BLaER1 (cell line): Measurements from ENCODE around the gene DENND2A.
"Not testable (repeated sequence)": the region's sequence is repeated elsewhere in the genome, so short reads cannot be mapped to it uniquely, and the experiment has no call there.

Experiments
- H3K27ac ChIP-seq: shearing (Covaris generic); formaldehyde crosslinking; 2 replicates; pipeline ENCODE4 v1.8.1; 2022
- H3K27me3 ChIP-seq: shearing (Covaris generic); formaldehyde crosslinking; 2 replicates; pipeline ENCODE4 v1.8.1; 2022
- H3K36me3 ChIP-seq: shearing (Covaris generic); formaldehyde crosslinking; 2 replicates; pipeline ENCODE4 v1.8.1; 2022
- H3K4me1 ChIP-seq: shearing (Covaris generic); formaldehyde crosslinking; 2 replicates; pipeline ENCODE4 v1.8.1; 2022
- H3K4me2 ChIP-seq: shearing (Covaris generic); formaldehyde crosslinking; 2 replicates; pipeline ENCODE4 v1.8.1; 2022
- H3K4me3 ChIP-seq: shearing (Covaris generic); formaldehyde crosslinking; 2 replicates; pipeline ENCODE4 v1.8.1; 2022
- H3K9ac ChIP-seq: shearing (Covaris generic); formaldehyde crosslinking; 2 replicates; pipeline ENCODE4 v1.8.1; 2022
- H3K9me3 ChIP-seq: shearing (Covaris generic); formaldehyde crosslinking; 2 replicates; pipeline ENCODE4 v1.8.1; 2022
- H4K20me1 ChIP-seq: shearing (Covaris generic); formaldehyde crosslinking; 2 replicates; pipeline ENCODE4 v1.8.1; 2022
- Cebpa-rat ChIP-seq: shearing (Covaris generic); IDR thresholded peaks from 2 replicates; pipeline ENCODE4 v1.8.1; 2022

DENND2A gene

GRCh38 chr7:140674356-140674800 lies 33.8 kb upstream of the DENND2A start:
- Histone ChIP-seq H4K20me1 (no peaks in the 10 kb centered on the region), H3K9ac (no peak overlapping the region; the same call in 1 of the 2 replicates), H3K4me2 (peak overlapping the region; percentile 99), H3K27ac (peak overlapping the region; percentile 58; the same call in 1 of the 2 replicates), H3K36me3 (peaks cover 20% of the 10 kb centered on the region), H3K4me1 (peaks cover 56% of the 10 kb centered on the region), H3K4me3 (peak overlapping the region; percentile 91), H3K9me3 (no peaks in the 10 kb centered on the region), H3K27me3 (no peaks in the 10 kb centered on the region)
- no peak for TF ChIP-seq Cebpa-rat

- H3K36me3 ChIP-seq: peaks cover 14% of the 10 kb centered on the region
- no peaks in the 10 kb centered on the region for H3K27me3 ChIP-seq
- no peak for TF ChIP-seq Cebpa-rat
- H4K20me1 ChIP-seq: no peaks in the 10 kb centered on the region
- H3K27ac ChIP-seq: peak overlapping the region; percentile 91
- peak overlapping the region; percentile 89 for H3K9ac ChIP-seq
- peak overlapping the region; percentile 91 for H3K4me3 ChIP-seq
- H3K4me2 ChIP-seq: peak overlapping the region; percentile 99
- no peaks in the 10 kb centered on the region for H3K9me3 ChIP-seq
- peaks cover 56% of the 10 kb centered on the region for H3K4me1 ChIP-seq
Observed at GRCh38 chr7:140673774-140674155, 33.2 kb upstream of the DENND2A start.

- no peaks in the 10 kb centered on the region for H4K20me1 ChIP-seq
- no peak for TF ChIP-seq Cebpa-rat
- peak overlapping the region; percentile 91 for H3K4me3 ChIP-seq
- H3K9ac ChIP-seq: peak overlapping the region; percentile 89
- H3K27me3 ChIP-seq: no peaks in the 10 kb centered on the region
- H3K4me2 ChIP-seq: peak overlapping the region; percentile 99
- H3K36me3 ChIP-seq: peaks cover 8% of the 10 kb centered on the region
- no peaks in the 10 kb centered on the region for H3K9me3 ChIP-seq
- peaks cover 56% of the 10 kb centered on the region for H3K4me1 ChIP-seq
- H3K27ac ChIP-seq: peak overlapping the region; percentile 91
Observed at GRCh38 chr7:140673063-140673773, 32.6 kb upstream of the DENND2A start.

GRCh38 chr7:140672382-140673062 lies 31.9 kb upstream of the DENND2A start, which contains the start of gene ADCK2:
TSS of gene ADCK2 (plus strand) at chr7:140672945. CDS start at chr7:140673331, 386 bp downstream.
- H3K36me3 ChIP-seq: peaks cover 1% of the 10 kb centered on the region
- H3K4me2 ChIP-seq: peak within 1 kb of the TSS; percentile 99
- peak within 1 kb of the TSS; percentile 91 for H3K4me3 ChIP-seq
- peak within 1 kb of the TSS; percentile 89 for H3K9ac ChIP-seq
- H4K20me1 ChIP-seq: no peaks in the 10 kb centered on the region
- H3K4me1 ChIP-seq: peaks cover 56% of the 10 kb centered on the region
- H3K9me3 ChIP-seq: no peaks in the 10 kb centered on the region
- H3K27ac ChIP-seq: peak within 1 kb of the TSS; percentile 91
- TF ChIP-seq Cebpa-rat: no peak
- H3K27me3 ChIP-seq: no peaks in the 10 kb centered on the region

- no peaks in the 10 kb centered on the region for H3K27me3 ChIP-seq
- H3K4me1 ChIP-seq: peaks cover 53% of the 10 kb centered on the region
- H3K36me3 ChIP-seq: no peaks in the 10 kb centered on the region
- no peaks in the 10 kb centered on the region for H3K9me3 ChIP-seq
- H3K27ac ChIP-seq: peak overlapping the region; percentile 25; the same call in 1 of the 2 replicates
- H3K9ac ChIP-seq: no peak overlapping the region
- no peak for TF ChIP-seq Cebpa-rat
- peak overlapping the region; percentile 54 for H3K4me2 ChIP-seq
- H3K4me3 ChIP-seq: no peak overlapping the region
- no peaks in the 10 kb centered on the region for H4K20me1 ChIP-seq
Observed at GRCh38 chr7:140671966-140672365, 31.4 kb upstream of the DENND2A start.

- Histone ChIP-seq H3K27me3 (no peaks in the 10 kb centered on the region), H4K20me1 (no peaks in the 10 kb centered on the region), H3K4me3 (no peak overlapping the region), H3K36me3 (no peaks in the 10 kb centered on the region), H3K9me3 (no peaks in the 10 kb centered on the region), H3K27ac (no peak overlapping the region), H3K4me1 (peaks cover 38% of the 10 kb centered on the region), H3K9ac (no peak overlapping the region), H3K4me2 (peak overlapping the region; percentile 32)
- no peak for TF ChIP-seq Cebpa-rat
Observed at GRCh38 chr7:140670343-140670935, 29.8 kb upstream of the DENND2A start.

GRCh38 chr7:140669862-140670261 lies 29.2 kb upstream of the DENND2A start:
- H3K27me3 ChIP-seq, H3K36me3 ChIP-seq, H4K20me1 ChIP-seq, H3K4me3 ChIP-seq, H3K9me3 ChIP-seq, H3K9ac ChIP-seq, H3K4me2 ChIP-seq, H3K27ac ChIP-seq: not testable (repeated sequence)
- H3K4me1 ChIP-seq: peaks cover 32% of the 10 kb centered on the region

DNA sequence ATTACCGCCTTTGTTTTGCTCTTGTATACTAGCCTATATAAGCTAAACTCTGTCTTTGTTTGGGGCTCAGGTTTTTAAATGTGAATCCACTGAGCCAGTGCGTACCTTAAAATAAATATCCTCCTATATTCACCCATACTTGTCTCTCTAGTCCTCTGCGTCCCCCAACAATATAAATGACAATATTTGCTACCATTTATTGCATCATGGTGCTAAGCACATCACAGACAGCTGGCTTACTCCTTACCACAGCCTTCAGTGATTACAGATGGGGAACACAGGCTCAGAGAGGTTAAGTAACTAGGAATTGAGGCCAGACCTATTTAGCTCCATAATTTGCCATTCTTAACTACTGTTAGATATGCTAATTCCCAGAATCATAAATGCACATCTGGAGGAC lies 28.7 kb upstream of the DENND2A start:
- Histone ChIP-seq H3K27me3 (no peaks in the 10 kb centered on the region), H3K4me1 (peaks cover 27% of the 10 kb centered on the region), H3K9ac (no peak overlapping the region), H3K27ac (no peak overlapping the region), H3K36me3 (no peaks in the 10 kb centered on the region), H3K9me3 (no peaks in the 10 kb centered on the region), H3K4me3 (no peak overlapping the region), H3K4me2 (no peak overlapping the region), H4K20me1 (no peaks in the 10 kb centered on the region)
- no peak for TF ChIP-seq Cebpa-rat

DNA sequence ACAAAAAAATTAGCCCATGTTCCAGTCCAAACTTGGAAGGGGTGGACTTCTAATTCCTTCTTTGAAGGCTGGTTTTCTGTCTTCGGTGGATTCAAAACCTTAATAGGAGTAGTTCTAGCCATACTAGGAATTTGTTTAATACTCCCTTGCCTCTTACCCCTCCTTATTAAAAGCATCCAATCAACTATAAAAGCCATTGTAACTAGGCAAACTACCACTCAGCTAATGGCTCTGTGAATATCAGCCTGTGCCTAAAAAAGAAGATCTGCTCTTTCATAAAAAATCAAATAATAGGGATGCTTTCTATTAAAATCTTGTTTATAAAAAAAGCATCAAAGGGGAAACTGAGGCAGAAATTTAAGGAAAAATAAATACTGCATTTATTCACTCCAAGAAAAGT lies 28.0 kb upstream of the DENND2A start:
- no peaks in the 10 kb centered on the region for H3K27me3 ChIP-seq

DNA sequence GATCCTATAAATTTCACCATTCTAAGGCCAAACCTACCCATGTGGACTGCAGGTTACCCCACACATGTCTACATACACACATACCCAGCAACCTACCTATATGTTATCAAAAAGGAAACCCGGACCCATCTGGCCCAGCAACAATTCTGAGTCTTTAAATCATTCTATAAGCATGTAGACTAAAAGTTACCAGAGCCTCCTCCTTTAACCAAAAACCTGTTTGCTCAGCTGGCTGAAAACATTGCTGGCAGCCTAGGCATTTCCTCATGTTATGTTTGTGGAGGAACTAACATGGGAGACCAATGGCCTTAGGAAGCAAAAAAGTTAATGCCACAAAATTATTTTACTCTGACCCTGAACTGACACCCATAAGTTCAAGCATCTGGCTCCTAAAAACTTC lies 26.9 kb upstream of the DENND2A start:
- Histone ChIP-seq H3K4me1 (peaks cover 16% of the 10 kb centered on the region), H3K4me3 (no peak overlapping the region), H4K20me1 (no peaks in the 10 kb centered on the region), H3K9me3 (no peaks in the 10 kb centered on the region), H3K9ac (no peak overlapping the region), H3K4me2 (no peak overlapping the region), H3K27me3 (no peaks in the 10 kb centered on the region), H3K36me3 (no peaks in the 10 kb centered on the region), H3K27ac (no peak overlapping the region)
- TF ChIP-seq Cebpa-rat: no peak

More for the DNA sequence above, 28.0 kb upstream of the DENND2A start:
- H3K4me3 ChIP-seq: no peak overlapping the region
- H3K4me2 ChIP-seq: no peak overlapping the region
- H3K36me3 ChIP-seq: no peaks in the 10 kb centered on the region
- H3K9ac ChIP-seq: no peak overlapping the region
- H3K9me3 ChIP-seq: no peaks in the 10 kb centered on the region
- TF ChIP-seq Cebpa-rat: no peak
- peaks cover 20% of the 10 kb centered on the region for H3K4me1 ChIP-seq
- H3K27ac ChIP-seq: no peak overlapping the region
- H4K20me1 ChIP-seq: no peaks in the 10 kb centered on the region

GRCh38 chr7:140662938-140663337 lies 22.3 kb upstream of the DENND2A start:
- H3K9ac ChIP-seq, H3K36me3 ChIP-seq, H3K9me3 ChIP-seq, H3K27me3 ChIP-seq, H4K20me1 ChIP-seq, H3K27ac ChIP-seq, H3K4me3 ChIP-seq, H3K4me2 ChIP-seq, H3K4me1 ChIP-seq: not testable (repeated sequence)
